Activated CD4-positive, alpha-beta T cell treated with anti-CD3 and anti-CD28 coated beads for 36 hours (primary cell): ENCODE measurements around the gene SFMBT2. TPM values are rescaled to one million over a fixed set of nuclear protein-coding genes. Genes with fewer than 3 reads are reported as not detected.
A peak's percentile ranks its signal among the peaks of the same experiment; 100 is the strongest.
"Not testable (repeated sequence)": the region's sequence is repeated elsewhere in the genome, so short reads cannot be mapped to it uniquely, and the experiment has no call there.

Experiments
- ATAC-seq: fragments of 200-7000 bp; cut with Tn5 transposase; one replicate; pipeline ENCODE4 v1.10.0; 2021; ENCODE audit warnings: mild to moderate bottlenecking, moderate library complexity
- CTCF ChIA-PET: fragments of 350-600 bp; sonication (Branson Sonifier 250); formaldehyde crosslinking; loops from one replicate; lab custom pipeline; 2021; ENCODE audit warnings: antibody characterized with exemption; lab: Charles Lee
- POLR2A ChIA-PET: fragments of 350-600 bp; sonication (Branson Sonifier 250); formaldehyde crosslinking; loops from one replicate; lab custom pipeline; 2021; ENCODE audit warnings: antibody characterized with exemption, inconsistent platforms; lab: Charles Lee
- DNase-seq: peaks from one replicate; pipeline ENCODE4 v3.0.0-alpha.2; 2020
- H3K27ac Mint-ChIP-seq: one replicate; pipeline ENCODE4 v1.8.0; 2021; ENCODE audit warnings: mixed read lengths
- H3K27me3 Mint-ChIP-seq: one replicate; pipeline ENCODE4 v1.8.0; 2021; ENCODE audit warnings: mixed read lengths
- H3K36me3 Mint-ChIP-seq: one replicate; pipeline ENCODE4 v1.8.0; 2021; ENCODE audit warnings: low read depth, mixed read lengths
- H3K4me1 Mint-ChIP-seq: one replicate; pipeline ENCODE4 v1.8.0; 2021; ENCODE audit warnings: mixed read lengths
- H3K4me3 Mint-ChIP-seq: one replicate; pipeline ENCODE4 v1.8.0; 2021; ENCODE audit warnings: mild to moderate bottlenecking, moderate library complexity, mixed read lengths
- H3K9me3 Mint-ChIP-seq: one replicate; pipeline ENCODE4 v1.8.0; 2021; ENCODE audit warnings: low read depth, mixed read lengths
- intact Hi-C, 2 experiments: fragments of 100-400 bp; cut with DNase I in 1 of 2; cut with micrococcal nuclease in 1 of 2; formaldehyde crosslinking; loops; one replicate each; pipeline versions ENCODE4 v1.14.2 to v1.15.1; 2022 to 2024; cut with DNase I, micrococcal nuclease
- total RNA-seq, 2 experiments: library from RNA; stranded (reverse); gene quantifications; one replicate each; pipeline ENCODE4 v1.2.3, GENCODE V29; 2021

SFMBT2 gene
- total RNA-seq, 2 experiments from 2014 or later = 17.6 to 18.0 TPM

GRCh38 chr10:7192831-7193361, 217.9 kb downstream of the SFMBT2 start:
- Mint-ChIP-seq H3K4me3 (peak overlapping the region; percentile 46), H3K36me3 (peaks cover 69% of the 10 kb centered on the region), H3K4me1 (peaks cover 74% of the 10 kb centered on the region), H3K27me3 (no peaks in the 10 kb centered on the region), H3K9me3 (peaks cover 33% of the 10 kb centered on the region), H3K27ac (peak overlapping the region; percentile 94)
- intact Hi-C loops = loop anchor here (2.0 kb wide), 2 partner anchors 64 to 216 kb away; no protein-coding TSS in a partner anchor
- POLR2A ChIA-PET = interaction anchor here (1.2 kb wide), 1 partner anchor 66 kb away, joined by 4 read pairs; no protein-coding TSS in a partner anchor
- DNase-seq (peak; percentile 77), ATAC-seq (peak; percentile 80)
- CTCF ChIA-PET = interaction anchor here (0.7 to 1.1 kb wide), 4 partner anchors 72 to 957 kb away, joined by 3 to 4 read pairs (median 4); no protein-coding TSS in a partner anchor

GRCh38 chr10:7192061-7192460, 218.8 kb downstream of the SFMBT2 start:
- H3K36me3 Mint-ChIP-seq = peaks cover 67% of the 10 kb centered on the region

GRCh38 chr10:7190772-7191171, 220.1 kb downstream of the SFMBT2 start:
- Mint-ChIP-seq H3K4me1 (peaks cover 86% of the 10 kb centered on the region), H3K36me3 (peaks cover 62% of the 10 kb centered on the region), H3K9me3 (peaks cover 23% of the 10 kb centered on the region), H3K27ac (peak overlapping the region; percentile 47)
- H3K27me3 Mint-ChIP-seq, H3K4me3 Mint-ChIP-seq, DNase-seq, intact Hi-C loops, POLR2A ChIA-PET, ATAC-seq, CTCF ChIA-PET: not testable (repeated sequence)

More at GRCh38 chr10:7192061-7192460, 218.8 kb downstream of the SFMBT2 start:
- ChIA-PET POLR2A (interaction anchor here (1.2 kb wide), 1 partner anchor 67 kb away, joined by 4 read pairs; no protein-coding TSS in a partner anchor), CTCF (interaction anchor here (0.7 to 1.1 kb wide), 3 partner anchors 53 to 191 kb away, joined by 3 to 4 read pairs (median 4); no protein-coding TSS in a partner anchor)
- H3K27ac Mint-ChIP-seq = peak overlapping the region; percentile 94
- peaks cover 83% of the 10 kb centered on the region for H3K4me1 Mint-ChIP-seq
- DNase-seq = no peak
- H3K4me3 Mint-ChIP-seq = peak overlapping the region; percentile 46
- no peaks in the 10 kb centered on the region for H3K27me3 Mint-ChIP-seq
- ATAC-seq = no peak
- intact Hi-C loops = loop anchor here (2.0 kb wide), 2 partner anchors 65 to 217 kb away; no protein-coding TSS in a partner anchor
- H3K9me3 Mint-ChIP-seq = peaks cover 33% of the 10 kb centered on the region

- Mint-ChIP-seq H3K27me3 (no peaks in the 10 kb centered on the region), H3K9me3 (peaks cover 21% of the 10 kb centered on the region), H3K36me3 (peaks cover 61% of the 10 kb centered on the region), H3K27ac (no peak overlapping the region), H3K4me3 (no peak overlapping the region), H3K4me1 (peaks cover 92% of the 10 kb centered on the region)
- ATAC-seq (no peak), DNase-seq (no peak)
- POLR2A ChIA-PET = no interaction called here
- intact Hi-C loops = loop anchor here (5.0 to 10.0 kb wide), 4 partner anchors 47 to 605 kb away; partner anchors contain the start of gene PRKCQ (in 1 of the 2)
- CTCF ChIA-PET = interaction anchor here (0.7 to 1.1 kb wide), 2 partner anchors 28 to 69 kb away, joined by 4 to 5 read pairs; no protein-coding TSS in a partner anchor
Observed at GRCh38 chr10:7189909-7190308, 220.9 kb downstream of the SFMBT2 start.

GRCh38 chr10:7188456-7189050, 222.3 kb downstream of the SFMBT2 start:
- CTCF ChIA-PET = interaction anchor here (0.6 kb wide), 1 partner anchor 12 kb away, joined by 3 read pairs; no protein-coding TSS in a partner anchor
- DNase-seq (no peak), ATAC-seq (no peak)
- Mint-ChIP-seq H3K4me1 (peaks cover 92% of the 10 kb centered on the region), H3K27ac (no peak overlapping the region), H3K36me3 (peaks cover 61% of the 10 kb centered on the region), H3K27me3 (no peaks in the 10 kb centered on the region), H3K4me3 (no peak overlapping the region), H3K9me3 (peaks cover 24% of the 10 kb centered on the region)
- POLR2A ChIA-PET = no interaction called here
- intact Hi-C loops = loop anchor here (5.0 to 10.0 kb wide), 4 partner anchors 49 to 604 kb away; partner anchors contain the start of gene PRKCQ (in 1 of the 2)

DNA sequence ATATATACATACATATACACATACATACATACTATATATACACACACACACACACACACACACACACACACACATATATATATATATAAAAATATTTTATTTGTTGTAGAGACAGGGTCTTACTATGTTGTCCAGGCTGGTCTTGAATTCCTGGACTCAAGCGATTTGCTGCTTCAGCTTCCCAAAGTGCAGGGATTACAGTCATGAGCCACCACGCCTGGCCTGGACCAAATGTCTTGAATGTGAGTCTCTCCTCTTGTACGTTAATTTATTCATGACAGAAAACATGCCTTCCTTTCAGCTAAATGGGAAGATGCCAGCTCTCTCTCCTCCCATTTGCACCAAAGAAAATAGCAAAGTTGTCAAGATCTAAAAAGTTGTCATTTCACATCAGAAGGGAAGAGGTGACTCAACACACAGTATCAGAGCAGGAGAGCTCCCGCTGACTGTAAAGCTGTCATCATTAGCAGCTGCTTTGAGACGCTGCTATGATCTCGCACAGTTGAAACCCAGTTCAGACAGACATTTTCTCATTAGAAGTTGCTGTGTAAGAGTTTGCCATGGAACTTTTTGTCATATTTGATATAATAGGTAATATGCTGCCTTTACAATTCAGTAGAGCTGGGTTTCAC, 224.3 kb downstream of the SFMBT2 start:
- ATAC-seq = peak; percentile 92
- Mint-ChIP-seq H3K27me3 (no peaks in the 10 kb centered on the region), H3K4me1 (peaks cover 80% of the 10 kb centered on the region), H3K4me3 (no peak overlapping the region), H3K36me3 (peaks cover 71% of the 10 kb centered on the region), H3K27ac (peak overlapping the region; percentile 85), H3K9me3 (peaks cover 29% of the 10 kb centered on the region)
- DNase-seq = peak; percentile 58
- ChIA-PET POLR2A (interaction anchor here (1.1 kb wide), 1 partner anchor 83 kb away, joined by 3 read pairs; no protein-coding TSS in a partner anchor), CTCF (interaction anchor here (0.6 to 1.2 kb wide), 3 partner anchors 14 to 630 kb away, joined by 3 read pairs; no protein-coding TSS in a partner anchor)
- intact Hi-C loops = loop anchor here (5.0 to 10.0 kb wide), 4 partner anchors 51 to 602 kb away; partner anchors contain the start of gene PRKCQ (in 1 of the 2)

DNA sequence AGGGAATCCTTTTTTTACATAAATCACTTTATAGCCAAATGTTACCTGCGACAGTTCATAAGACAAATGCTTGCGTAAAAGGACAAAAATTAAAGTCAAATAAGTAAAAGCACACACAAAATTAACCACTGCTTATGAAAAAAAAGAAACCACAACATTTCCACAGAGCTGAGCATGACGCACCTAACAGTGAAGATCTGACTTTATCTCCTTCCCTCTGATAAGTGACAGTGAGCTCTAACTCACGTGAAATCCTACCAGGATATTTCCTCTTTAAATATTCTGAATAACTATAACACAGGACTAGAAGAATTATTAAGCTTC, 225.5 kb downstream of the SFMBT2 start:
- H3K27ac Mint-ChIP-seq = peak overlapping the region; percentile 89
- peaks cover 21% of the 10 kb centered on the region for H3K9me3 Mint-ChIP-seq
- POLR2A ChIA-PET = interaction anchor here (1.1 kb wide), 1 partner anchor 84 kb away, joined by 3 read pairs; no protein-coding TSS in a partner anchor
- H3K4me3 Mint-ChIP-seq = peak overlapping the region; percentile 2
- CTCF ChIA-PET = interaction anchor here (0.7 to 1.2 kb wide), 2 partner anchors 86 to 191 kb away, joined by 3 read pairs; no protein-coding TSS in a partner anchor
- no peaks in the 10 kb centered on the region for H3K27me3 Mint-ChIP-seq
- peaks cover 69% of the 10 kb centered on the region for H3K4me1 Mint-ChIP-seq
- DNase-seq = no peak
- peak; percentile 51 for ATAC-seq
- intact Hi-C loops = loop anchor here (1.0 to 10.0 kb wide), 6 partner anchors 52 to 601 kb away; partner anchors contain the start of gene PRKCQ (in 1 of the 2)
- peaks cover 65% of the 10 kb centered on the region for H3K36me3 Mint-ChIP-seq

DNA sequence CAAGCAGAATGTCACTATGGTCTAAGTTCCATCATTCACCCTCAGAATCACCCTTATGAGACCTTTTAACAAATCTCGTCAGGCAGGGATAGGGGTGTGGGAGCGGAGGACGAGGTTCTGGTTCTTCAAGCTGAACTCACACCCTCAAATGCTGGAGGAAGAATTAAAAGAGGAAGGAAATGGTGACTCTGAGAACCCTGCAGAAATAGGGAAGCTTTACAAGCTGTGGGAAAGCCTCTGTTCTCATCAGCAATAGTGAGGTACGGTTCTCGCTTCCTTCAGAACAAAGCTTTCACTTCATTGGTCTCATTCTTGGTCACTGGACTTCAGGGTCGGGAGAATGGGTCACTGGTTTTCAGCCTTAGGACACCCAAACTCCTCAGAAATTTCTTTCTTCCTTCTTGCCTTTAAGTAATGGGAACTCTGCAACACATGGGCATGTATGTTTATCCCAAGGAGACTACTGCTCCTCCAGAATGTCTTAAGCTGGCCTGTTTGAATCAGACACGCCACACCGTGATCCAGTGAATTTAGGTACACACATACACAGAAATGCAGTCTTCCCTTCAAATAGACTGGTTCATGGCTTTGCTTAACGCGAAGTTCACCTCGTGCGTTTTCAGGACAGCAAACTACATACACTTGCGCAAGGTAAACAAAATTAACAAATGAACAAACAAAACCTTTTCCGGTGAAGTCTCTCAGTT, 226.0 kb downstream of the SFMBT2 start:
- POLR2A ChIA-PET = interaction anchor here (1.1 kb wide), 1 partner anchor 84 kb away, joined by 3 read pairs; no protein-coding TSS in a partner anchor
- Mint-ChIP-seq H3K4me1 (peaks cover 69% of the 10 kb centered on the region), H3K9me3 (peaks cover 21% of the 10 kb centered on the region)

DNA sequence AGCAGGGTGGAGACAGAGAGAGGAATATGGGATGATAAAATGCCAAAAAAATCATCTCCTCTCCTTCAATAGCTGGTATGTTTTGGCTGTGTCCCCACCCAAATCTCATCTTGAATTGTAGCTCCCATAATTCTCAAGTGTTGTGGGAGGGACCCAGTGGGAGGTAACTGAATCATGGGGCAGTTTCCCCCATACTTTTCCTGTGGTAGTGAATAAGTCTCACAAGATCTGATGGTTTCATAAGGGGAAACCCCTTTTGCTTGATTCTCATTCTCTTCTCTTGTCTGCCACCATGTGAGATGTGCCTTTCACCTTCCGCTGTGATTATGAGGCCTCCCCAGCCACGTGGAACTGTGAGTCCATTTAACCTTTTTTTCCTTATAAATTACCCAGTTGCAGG, 226.7 kb downstream of the SFMBT2 start:
- DNase-seq = peak; percentile 33
- POLR2A ChIA-PET, H3K27me3 Mint-ChIP-seq, H3K4me3 Mint-ChIP-seq, ATAC-seq: not testable (repeated sequence)
- CTCF ChIA-PET = interaction anchor here (0.7 kb wide), 1 partner anchor 10 kb away, joined by 7 read pairs; no protein-coding TSS in a partner anchor
- peaks cover 63% of the 10 kb centered on the region for H3K4me1 Mint-ChIP-seq
- peaks cover 65% of the 10 kb centered on the region for H3K36me3 Mint-ChIP-seq
- peak overlapping the region; percentile 78 for H3K27ac Mint-ChIP-seq
- intact Hi-C loops = loop anchor here in 1 of 2 experiments (2.0 to 10.0 kb wide), 2 partner anchors 73 to 599 kb away; partner anchors contain the start of gene PRKCQ
- peaks cover 19% of the 10 kb centered on the region for H3K9me3 Mint-ChIP-seq

More for the DNA sequence above, 226.0 kb downstream of the SFMBT2 start:
- H3K27ac Mint-ChIP-seq = peak overlapping the region; percentile 89
- peak overlapping the region; percentile 2 for H3K4me3 Mint-ChIP-seq
- H3K27me3 Mint-ChIP-seq = no peaks in the 10 kb centered on the region
- intact Hi-C loops = loop anchor here (1.0 to 10.0 kb wide), 6 partner anchors 52 to 600 kb away; partner anchors contain the start of gene PRKCQ (in 1 of the 2)
- ATAC-seq = peak; percentile 6
- DNase-seq = no peak
- H3K36me3 Mint-ChIP-seq = peaks cover 66% of the 10 kb centered on the region
- CTCF ChIA-PET = interaction anchor here (0.7 to 1.2 kb wide), 2 partner anchors 87 to 191 kb away, joined by 3 read pairs; no protein-coding TSS in a partner anchor

DNA sequence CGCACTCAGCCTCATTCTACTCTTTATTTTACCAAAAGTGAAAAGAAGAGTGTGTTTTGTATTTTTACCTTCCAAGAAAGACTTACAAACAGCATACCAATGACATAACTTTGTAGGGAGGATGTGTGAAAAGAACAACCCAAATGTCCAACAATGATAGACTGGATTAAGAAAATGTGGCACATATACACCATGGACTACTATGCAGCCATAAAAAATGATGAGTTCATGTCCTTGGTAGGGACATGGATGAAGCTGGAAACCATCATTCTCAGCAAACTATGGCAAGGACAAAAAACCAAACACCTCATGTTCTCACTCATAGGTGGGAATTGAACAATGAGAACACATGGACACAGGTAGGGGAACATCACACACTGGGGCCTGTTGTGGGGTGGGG, 228.5 kb downstream of the SFMBT2 start:
- intact Hi-C loops = loop anchor here in 1 of 2 experiments (10.0 kb wide), 1 partner anchor 598 kb away; the partner anchor contains the start of gene PRKCQ
- H3K27ac Mint-ChIP-seq, DNase-seq, ATAC-seq, H3K27me3 Mint-ChIP-seq, POLR2A ChIA-PET, H3K4me3 Mint-ChIP-seq: not testable (repeated sequence)
- Mint-ChIP-seq H3K36me3 (peaks cover 67% of the 10 kb centered on the region), H3K4me1 (peaks cover 45% of the 10 kb centered on the region), H3K9me3 (peaks cover 19% of the 10 kb centered on the region)
- CTCF ChIA-PET = interaction anchor here (0.8 kb wide), 1 partner anchor 620 kb away, joined by 4 read pairs; no protein-coding TSS in a partner anchor
